B cell (primary cell): ENCODE results near the gene CCR6. TPM values are rescaled to one million over a fixed set of nuclear protein-coding genes. Genes with fewer than 3 reads are reported as not detected.

ENCODE experiments used
- ATAC-seq: fragments of 200-7000 bp; cut with Tn5 transposase; one replicate; pipeline ENCODE4 v1.10.0; 2021; ENCODE audit warnings: low read depth, mild to moderate bottlenecking, moderate number of reproducible peaks, moderate library complexity
- CTCF ChIA-PET: fragments of 350-600 bp; sonication (Branson Sonifier 250); formaldehyde crosslinking; loops from one replicate; lab custom pipeline; 2021; ENCODE audit warnings: antibody characterized with exemption, inconsistent platforms; lab: Charles Lee
- POLR2A ChIA-PET: fragments of 350-600 bp; sonication (Branson Sonifier 250); formaldehyde crosslinking; loops from one replicate; lab custom pipeline; 2021; ENCODE audit warnings: antibody characterized with exemption; lab: Charles Lee
- DNase-seq: peaks from one replicate; pipeline ENCODE4 v3.0.0; 2013
- H2AFZ ChIP-seq: 2 replicates; pipeline ENCODE4 v1.6.1; 2012; ENCODE audit warnings: mild to moderate bottlenecking, low read depth, low read length; ENCODE audit not compliant: insufficient read depth, poor library complexity, severe bottlenecking
- H3K27ac ChIP-seq, 2 donors: 1 replicate in 1 of 2; 2 replicates in 1 of 2; pipeline ENCODE4 v1.5.1; 2012 to 2013; ENCODE audit warnings: low read length in 2 of 2, mild to moderate bottlenecking in 2 of 2, moderate library complexity in 1 of 2
- H3K27me3 ChIP-seq, 4 experiments: fragments of 200-600 bp in 1 of 4; sonication (generic) in 1 of 4; replicated peaks in 1 of 4; 1 replicate in 2 of 4; 2 replicates in 2 of 4; pipeline versions ENCODE4 v1.6.1 to v1.7.0; 2013 to 2016; ENCODE audit warnings: low read length in 3 of 4, mild to moderate bottlenecking in 2 of 4, mixed read lengths in 1 of 4, moderate library complexity in 1 of 4; ENCODE audit not compliant: insufficient read depth in 4 of 4, control insufficient read depth in 3 of 4; ENCODE audit errors: control extremely low read depth in 1 of 4
- H3K36me3 ChIP-seq, 2 experiments: replicated peaks in 1 of 2; 1 replicate in 1 of 2; 2 replicates in 1 of 2; pipeline versions ENCODE4 v1.6.1 to v1.7.1; 2013; ENCODE audit warnings: low read length in 1 of 2; ENCODE audit not compliant: insufficient read depth in 2 of 2, control insufficient read depth in 1 of 2; ENCODE audit errors: control extremely low read depth in 1 of 2, extremely low read depth in 1 of 2
- H3K4me1 ChIP-seq, 2 donors: fragments of 200-600 bp in 1 of 2; sonication (generic) in 1 of 2; 1 replicate in 1 of 2; 2 replicates in 1 of 2; pipeline versions ENCODE4 v1.5.1 to v1.6.1; 2013 to 2017; ENCODE audit warnings: low read length in 2 of 2; ENCODE audit not compliant: control insufficient read depth in 2 of 2, insufficient read depth in 2 of 2
- H3K4me2 ChIP-seq: replicated peaks from 2 replicates; pipeline ENCODE3; 2012; ENCODE audit warnings: mild to moderate bottlenecking, low read depth, low read length; ENCODE audit not compliant: poor library complexity, severe bottlenecking
- H3K4me3 ChIP-seq, 5 experiments: fragments of 200-600 bp in 1 of 5; sonication (generic) in 1 of 5; 1 replicate in 3 of 5; 2 replicates in 2 of 5; pipeline versions ENCODE4 v1.5.1 to v1.7.0; 2011 to 2016; ENCODE audit warnings: low read length in 4 of 5, mild to moderate bottlenecking in 4 of 5, low read depth in 2 of 5, control low read depth in 1 of 5, moderate library complexity in 1 of 5; ENCODE audit not compliant: insufficient read depth in 1 of 5; ENCODE audit errors: control extremely low read depth in 1 of 5, extremely low read depth in 1 of 5
- H3K79me2 ChIP-seq: fragments of 200-600 bp; sonication (generic); one replicate; pipeline ENCODE4 v1.6.0; 2016; ENCODE audit warnings: low read length; ENCODE audit not compliant: control insufficient read depth, insufficient read depth
- H3K9ac ChIP-seq: fragments of 200-600 bp; sonication (generic); 2 replicates; pipeline ENCODE4 v1.6.1; 2017; ENCODE audit warnings: mild to moderate bottlenecking, low read length, moderate library complexity
- H3K9me3 ChIP-seq, 3 donors: one replicate each; pipeline versions ENCODE4 v1.6.1 to v1.7.1; 2013; ENCODE audit warnings: low read length in 2 of 3; ENCODE audit not compliant: control insufficient read depth in 2 of 3, insufficient read depth in 1 of 3; ENCODE audit errors: control extremely low read depth in 1 of 3
- H4K20me1 ChIP-seq: 2 replicates; pipeline ENCODE4 v1.6.0; 2012; ENCODE audit warnings: mild to moderate bottlenecking, low read length; ENCODE audit not compliant: insufficient read depth, control insufficient read depth, poor library complexity, severe bottlenecking
- H3K27ac Mint-ChIP-seq: one replicate; pipeline ENCODE4 v1.8.0; 2021; ENCODE audit warnings: mixed read lengths
- H3K27me3 Mint-ChIP-seq: one replicate; pipeline ENCODE4 v1.8.0; 2021; ENCODE audit warnings: mixed read lengths
- H3K4me1 Mint-ChIP-seq: one replicate; pipeline ENCODE4 v1.8.0; 2021; ENCODE audit warnings: mixed read lengths
- H3K4me3 Mint-ChIP-seq: one replicate; pipeline ENCODE4 v1.8.0; 2021; ENCODE audit warnings: mixed read lengths
- H3K9me3 Mint-ChIP-seq: one replicate; pipeline ENCODE4 v1.8.0; 2022; ENCODE audit warnings: mixed read lengths; ENCODE audit not compliant: insufficient read depth
- EZH2 ChIP-seq: IDR thresholded peaks from 2 replicates; pipeline ENCODE4 v1.6.1; 2012; ENCODE audit warnings: borderline replicate concordance, low read depth, mild to moderate bottlenecking, moderate library complexity, low read length; ENCODE audit not compliant: insufficient read depth, poor library complexity, severe bottlenecking
- WGBS: methylation state at CpG from one replicate; pipeline ENCODE4 v1.1.5; 2013; ENCODE audit warnings: missing lambda C conversion rate; ENCODE audit not compliant: insufficient coverage; 5-methylcytosine and 5-hydroxymethylcytosine counted together
- intact Hi-C: fragments of 100-400 bp; cut with micrococcal nuclease; formaldehyde crosslinking; loops from one replicate; pipeline ENCODE4 v1.10.0; 2022
- polyA plus RNA-seq: library from polyadenylated mRNA; depleted of rRNA; stranded (reverse); fragments of >200 nt; gene quantifications from 2 replicates; pipeline ENCODE4 v1.2.3, GENCODE V29; 2012
- total RNA-seq, 2 donors: library from RNA; stranded (reverse); fragments of 120-200 nt in 1 of 2; gene quantifications; 1 replicate in 1 of 2; 2 replicates in 1 of 2; pipeline versions ENCODE4 v1.2.3 to v1.2.4, GENCODE V29; 2013 to 2022
- TF ChIP-seq, protein P1 (sequence below): fragments of 200-600 bp; IDR thresholded peaks from one replicate; pipeline ENCODE4 v1.8.0; 2022; ENCODE audit warnings: antibody characterized with exemption, mild to moderate bottlenecking

Gene CCR6
- total and polyA plus RNA-seq, 2 donors (not counting 1 experiment from before 2014, with no cell fraction given), result 18.2 to 30.9 TPM

DNA sequence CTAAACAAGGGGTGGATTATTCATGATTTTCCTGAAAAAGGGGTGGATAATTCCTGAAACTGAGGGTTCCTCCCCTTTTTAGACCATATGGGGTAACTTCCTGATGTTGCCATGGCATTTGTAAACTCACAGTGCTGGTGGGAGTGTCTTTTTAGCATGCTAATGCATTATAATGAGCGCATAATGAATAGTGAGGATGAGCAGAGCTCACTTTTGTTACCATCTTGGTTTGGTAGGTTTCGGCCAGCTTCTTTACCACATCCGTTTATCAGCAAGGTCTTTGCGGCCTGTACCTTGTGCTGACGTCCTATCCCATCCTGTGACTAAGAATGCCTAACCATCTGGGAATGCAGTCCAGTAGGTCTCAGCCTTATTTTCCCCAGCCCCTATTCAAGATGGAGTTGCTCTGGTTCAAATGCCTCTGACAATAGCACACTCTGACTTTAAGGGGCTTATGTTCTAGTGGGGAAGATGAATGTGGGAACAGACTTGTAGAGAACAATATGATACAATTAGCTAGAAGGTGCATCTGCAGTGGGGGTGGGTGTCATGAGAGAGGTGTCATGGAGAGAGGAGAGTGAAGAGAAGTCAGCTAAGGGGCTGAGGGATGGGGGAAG is 39.1 kb downstream of the CCR6 start:
- H3K9ac ChIP-seq, result no peak overlapping the region
- no peak for DNase-seq
- H3K9me3 Mint-ChIP-seq, result no peaks in the 10 kb centered on the region
- CTCF ChIA-PET, result interaction anchor here (0.7 kb wide), 1 partner anchor 172 kb away, joined by 3 read pairs; no protein-coding TSS in a partner anchor
- 100% methylated on average over 4 of the region's 5 CpGs for WGBS
- H3K9me3 ChIP-seq, result no peaks in the 10 kb centered on the region
- no peak overlapping the region for H3K4me3 ChIP-seq
- intact Hi-C loops, result no loop called here
- H3K4me2 ChIP-seq, result no peak overlapping the region
- no peaks in the 10 kb centered on the region for H3K36me3 ChIP-seq
- no peak overlapping the region for H3K4me3 Mint-ChIP-seq
- TF ChIP-seq, protein P1, sequence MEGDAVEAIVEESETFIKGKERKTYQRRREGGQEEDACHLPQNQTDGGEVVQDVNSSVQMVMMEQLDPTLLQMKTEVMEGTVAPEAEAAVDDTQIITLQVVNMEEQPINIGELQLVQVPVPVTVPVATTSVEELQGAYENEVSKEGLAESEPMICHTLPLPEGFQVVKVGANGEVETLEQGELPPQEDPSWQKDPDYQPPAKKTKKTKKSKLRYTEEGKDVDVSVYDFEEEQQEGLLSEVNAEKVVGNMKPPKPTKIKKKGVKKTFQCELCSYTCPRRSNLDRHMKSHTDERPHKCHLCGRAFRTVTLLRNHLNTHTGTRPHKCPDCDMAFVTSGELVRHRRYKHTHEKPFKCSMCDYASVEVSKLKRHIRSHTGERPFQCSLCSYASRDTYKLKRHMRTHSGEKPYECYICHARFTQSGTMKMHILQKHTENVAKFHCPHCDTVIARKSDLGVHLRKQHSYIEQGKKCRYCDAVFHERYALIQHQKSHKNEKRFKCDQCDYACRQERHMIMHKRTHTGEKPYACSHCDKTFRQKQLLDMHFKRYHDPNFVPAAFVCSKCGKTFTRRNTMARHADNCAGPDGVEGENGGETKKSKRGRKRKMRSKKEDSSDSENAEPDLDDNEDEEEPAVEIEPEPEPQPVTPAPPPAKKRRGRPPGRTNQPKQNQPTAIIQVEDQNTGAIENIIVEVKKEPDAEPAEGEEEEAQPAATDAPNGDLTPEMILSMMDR, result no peak
- no peak for ATAC-seq
- H3K4me1 Mint-ChIP-seq, result peaks cover 17% of the 10 kb centered on the region
- no peaks in the 10 kb centered on the region for H4K20me1 ChIP-seq
- H3K27me3 ChIP-seq, result no peaks in the 10 kb centered on the region
- POLR2A ChIA-PET, result interaction anchor here (0.6 kb wide), 1 partner anchor 529 kb away, joined by 4 read pairs; no protein-coding TSS in a partner anchor
- H3K27ac Mint-ChIP-seq, result no peak overlapping the region
- no peaks in the 10 kb centered on the region for H3K79me2 ChIP-seq
- no peaks in the 10 kb centered on the region for H3K27me3 Mint-ChIP-seq
- H3K27ac ChIP-seq, result no peak overlapping the region
- H2AFZ ChIP-seq, result no peak overlapping the region
- peaks cover 12% of the 10 kb centered on the region in 2 donors for H3K4me1 ChIP-seq

DNA sequence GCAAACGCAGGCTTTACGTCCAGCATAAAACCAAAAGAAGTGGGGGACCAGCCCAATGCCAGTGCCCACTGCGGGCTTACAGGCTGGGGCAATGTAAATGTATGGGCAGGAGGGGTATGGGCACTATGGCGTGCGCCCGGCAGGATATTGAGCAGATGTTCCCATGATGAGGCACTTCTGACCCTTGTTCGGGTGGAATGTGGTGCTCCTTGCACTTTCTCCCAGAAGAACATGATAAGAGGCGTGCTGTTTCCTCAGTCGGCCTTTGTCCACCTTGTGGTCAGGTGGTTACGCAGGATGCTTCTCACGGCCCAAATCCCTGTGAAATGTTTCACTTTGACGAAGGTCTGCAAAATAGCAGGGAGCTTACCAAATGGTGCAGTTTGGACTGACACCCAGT is 39.7 kb downstream of the CCR6 start:
- no peaks in the 10 kb centered on the region for H3K27me3 ChIP-seq
- Mint-ChIP-seq H3K27ac (no peak overlapping the region), H3K4me3 (no peak overlapping the region), H3K27me3 (no peaks in the 10 kb centered on the region), H3K4me1 (peaks cover 13% of the 10 kb centered on the region), H3K9me3 (no peaks in the 10 kb centered on the region)
- intact Hi-C loops, result no loop called here
- H3K4me2 ChIP-seq, result no peak overlapping the region
- H3K4me3 ChIP-seq, result no peak overlapping the region
- no peaks in the 10 kb centered on the region for H3K36me3 ChIP-seq
- peaks cover 8% of the 10 kb centered on the region in 2 donors for H3K4me1 ChIP-seq
- TF ChIP-seq, protein P1, result no peak
- TF ChIP-seq EZH2, result no peak
- no peak overlapping the region for H3K27ac ChIP-seq
- no peaks in the 10 kb centered on the region for H3K79me2 ChIP-seq
- ChIA-PET POLR2A (interaction anchor here (0.6 kb wide), 1 partner anchor 530 kb away, joined by 4 read pairs; no protein-coding TSS in a partner anchor), CTCF (no interaction called here)
- no peaks in the 10 kb centered on the region for H4K20me1 ChIP-seq
- H3K9me3 ChIP-seq, result no peaks in the 10 kb centered on the region
- no peak overlapping the region for H3K9ac ChIP-seq
- no peak for ATAC-seq
- no peak overlapping the region for H2AFZ ChIP-seq
- no peak for DNase-seq
- 95% methylated on average over 12 of the region's 12 CpGs for WGBS
